K562 (cell line): ENCODE results near the gene IL24. TPM values are rescaled to one million over a fixed set of nuclear protein-coding genes. Genes with fewer than 3 reads are reported as not detected.

Experiments
- CHD4 ChIP-seq: fragments of 200-600 bp; sonication (generic); IDR thresholded peaks from 3 replicates; pipeline ENCODE4 v1.6.1; 2012; ENCODE audit warnings: low read depth, mild to moderate bottlenecking, mixed read lengths, low read length, inconsistent platforms; ENCODE audit not compliant: insufficient read depth, insufficient replicate concordance, poor library complexity, severe bottlenecking
- CTCFL ChIP-seq: IDR thresholded peaks from 2 replicates; pipeline ENCODE4 v1.6.1; 2011; ENCODE audit warnings: borderline replicate concordance, low read depth, mild to moderate bottlenecking, moderate library complexity, low read length; ENCODE audit not compliant: insufficient read depth, poor library complexity, severe bottlenecking
- MGA ChIP-seq: fragments of 450-650 bp; IDR thresholded peaks from 2 replicates; pipeline ENCODE4 v1.6.1; 2016; ENCODE audit warnings: mild to moderate bottlenecking, moderate library complexity
- PRMT5 ChIP-seq: sonication (generic); formaldehyde crosslinking; IDR thresholded peaks from 2 replicates; pipeline ENCODE4 v1.5.0; 2020; ENCODE audit warnings: missing genetic modification reagents
- STAT6 ChIP-seq: sonication (generic); formaldehyde crosslinking; IDR thresholded peaks from 2 replicates; pipeline ENCODE4 v1.8.1; 2023; ENCODE audit warnings: mild to moderate bottlenecking, missing genetic modification reagents
- TFAP4 ChIP-seq: sonication (generic); formaldehyde crosslinking; IDR thresholded peaks from 2 replicates; pipeline ENCODE4 v1.8.0; 2022; ENCODE audit warnings: missing genetic modification reagents, mild to moderate bottlenecking, moderate library complexity, borderline replicate concordance
- WHSC1 ChIP-seq: IDR thresholded peaks from one replicate; pipeline ENCODE4 v1.6.1; 2012; ENCODE audit warnings: low read length, control low read depth, inconsistent platforms
- ZNF76 ChIP-seq: fragments of 250-450 bp; sonication (Bioruptor Pico); IDR thresholded peaks from 2 replicates; pipeline ENCODE4 v1.4.0; 2020; ENCODE audit warnings: mild to moderate bottlenecking, moderate library complexity, borderline replicate concordance
- polyA plus RNA-seq, 8 experiments: library from polyadenylated mRNA; depleted of rRNA in 4 of 8; stranded (reverse) in 5 of 8; unstranded in 3 of 8; fragments of >200 nt; fragmentation: Nextera tagmentation in 2 of 8; fragmentation: Illumina TruSeq in 1 of 8; extraction: Ambion mirVana in 2 of 8; extraction: Trizol in 1 of 8; gene quantifications; 2 replicates each; pipeline versions ENCODE4 v1.2.1 to v1.2.3, GENCODE V29; 2011 to 2014; ENCODE audit warnings: inconsistent platforms in 1 of 8, missing spikeins in 1 of 8
- total RNA-seq, 7 experiments: library from RNA; depleted of rRNA in 6 of 7; stranded (reverse); fragments of >200 nt in 6 of 7; fragmentation: Illumina TruSeq in 2 of 7; extraction: Trizol in 2 of 7; gene quantifications; 2 replicates each; pipeline versions ENCODE4 v1.2.1 to v1.2.3, GENCODE V29; 2011 to 2021; ENCODE audit warnings: low replicate concordance in 1 of 7

IL24 gene
- total and polyA plus RNA-seq, 9 of the 15 experiments (the other 6 are each of a cell fraction or from before 2014, with no cell fraction given) = 0.04 to 0.19 TPM; not detected in 7

GRCh38 chr1:206907304-206907991 lies 10.2 kb downstream of the IL24 start (continued):
- no peak for TF ChIP-seq PRMT5 (CRISPR knock-in tag)
- no peak; the same call in 1 of the 2 replicates for TF ChIP-seq MGA
- TF ChIP-seq CHD4 = no peak
- TF ChIP-seq ZNF76 (CRISPR knock-in tag) = peak; percentile 71; the same call in 1 of the 2 replicates
- no peak for TF ChIP-seq WHSC1
- peak; percentile 75 for TF ChIP-seq CTCFL
- peak; percentile 64; the same call in 1 of the 2 replicates for TF ChIP-seq TFAP4 (CRISPR knock-in tag)
- no peak for TF ChIP-seq STAT6
